HG03439 (cell line): ENCODE results near the gene SLC4A8.

ENCODE experiments used
- ATAC-seq: cut with Tn5 transposase; IDR thresholded peaks from one replicate; pipeline ENCODE4 v1.9.1; 2021; ENCODE audit warnings: mild to moderate bottlenecking, moderate library complexity; ENCODE audit not compliant: unreplicated experiment

Gene SLC4A8

DNA sequence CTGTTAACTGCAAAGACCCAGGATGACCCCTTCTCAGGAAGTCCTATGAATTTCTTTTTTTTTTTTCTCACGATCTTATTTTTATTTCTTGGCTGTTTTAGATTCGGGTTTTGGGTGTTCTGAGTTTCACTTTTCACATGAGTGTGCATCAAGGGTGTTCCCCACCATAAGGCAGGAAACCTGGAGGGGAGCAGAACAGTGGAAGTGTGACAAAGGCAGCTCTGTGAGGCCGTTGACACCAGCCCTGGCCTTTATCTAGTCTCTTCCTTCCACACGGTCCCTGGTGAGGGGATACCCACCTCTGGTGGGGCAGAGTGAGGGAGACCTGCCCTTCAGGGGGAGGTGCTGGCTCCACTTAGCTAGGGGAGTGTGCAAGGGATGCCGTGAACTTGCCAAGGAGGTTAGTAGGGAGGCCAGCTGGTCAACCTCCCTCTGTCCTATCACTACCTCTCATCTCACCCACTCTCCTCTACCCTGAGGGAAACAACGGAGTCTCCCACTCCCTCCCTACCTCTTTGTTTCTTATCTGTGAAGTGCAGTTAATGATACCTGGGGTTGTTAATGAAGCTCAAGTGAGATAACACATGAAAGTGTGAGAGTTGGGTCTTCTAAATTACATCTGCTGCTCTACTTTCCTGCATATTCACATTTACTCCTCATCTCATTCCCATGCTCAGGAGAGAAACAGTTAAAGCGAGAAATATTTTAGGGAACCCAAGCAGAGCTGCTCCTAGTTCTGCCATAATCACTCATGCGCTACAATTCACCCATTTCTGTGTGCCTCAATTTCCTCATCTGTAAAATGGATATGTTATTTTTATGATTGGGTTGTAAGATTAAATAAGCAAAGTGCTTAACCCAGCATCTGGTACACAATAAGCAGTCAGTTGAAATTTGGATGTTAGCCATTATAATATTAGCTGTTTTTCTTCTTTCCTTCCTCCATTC is 29.1 kb upstream of the SLC4A8 start:
- ATAC-seq: no peak

DNA sequence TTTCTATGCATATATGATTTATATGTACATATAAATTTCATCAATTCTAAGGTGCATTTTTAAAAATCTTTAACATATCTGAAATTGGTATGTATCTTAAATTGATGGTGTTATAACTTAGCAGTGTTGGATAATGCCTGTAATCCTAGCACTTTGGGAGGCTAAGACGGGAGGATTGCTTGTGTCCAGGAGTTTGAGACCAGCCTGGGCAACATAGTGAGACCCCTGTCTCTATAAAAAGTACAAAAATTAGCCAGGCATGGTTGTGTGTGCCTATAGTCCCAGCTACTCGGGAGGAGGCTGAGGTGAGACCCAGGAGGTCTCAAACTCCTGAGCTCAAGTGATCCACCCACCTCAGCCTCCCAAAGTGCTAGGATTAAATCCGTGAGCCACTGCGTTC is 27.0 kb upstream of the SLC4A8 start:
- ATAC-seq: no peak

DNA sequence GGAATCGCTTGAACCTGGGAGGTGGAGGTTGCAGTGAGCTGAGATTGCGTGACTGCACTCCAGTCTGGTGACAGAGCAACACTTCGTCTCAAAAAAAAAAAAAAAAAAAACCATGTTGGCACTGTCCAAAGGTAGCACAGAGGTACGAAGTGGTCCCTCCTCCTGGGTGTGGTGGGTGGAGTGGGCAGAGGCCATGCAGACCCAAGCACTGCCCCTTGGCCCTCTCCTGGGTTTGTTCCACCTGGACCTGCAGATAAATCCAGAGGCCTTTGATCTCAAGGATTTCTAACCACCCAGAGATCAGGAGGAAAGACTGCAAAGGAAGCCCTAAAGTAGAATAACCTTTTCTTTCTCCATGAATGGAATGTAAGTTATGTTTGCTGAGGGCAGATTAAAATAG is 24.7 kb upstream of the SLC4A8 start:
- no peak for ATAC-seq

DNA sequence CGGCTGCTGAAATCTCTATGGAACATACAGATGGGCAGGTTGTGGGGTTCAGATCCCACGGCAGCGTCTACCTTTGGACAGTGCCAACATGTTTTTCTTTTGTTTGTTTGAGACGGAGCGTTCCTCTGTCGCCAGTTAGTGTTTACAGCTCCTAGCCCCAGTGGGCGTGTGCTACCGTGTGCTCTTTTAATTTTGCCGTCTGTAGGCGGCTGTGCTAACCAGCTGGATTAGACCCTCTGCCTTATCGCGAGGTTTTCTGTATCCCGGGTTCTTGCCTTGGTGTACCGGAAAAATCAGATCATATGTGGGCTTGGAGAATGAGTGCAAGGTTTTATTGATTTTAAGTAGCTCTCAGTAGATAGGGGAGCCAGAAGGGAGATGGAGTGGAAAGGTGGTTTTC is 23.6 kb upstream of the SLC4A8 start:
- no peak for ATAC-seq

DNA sequence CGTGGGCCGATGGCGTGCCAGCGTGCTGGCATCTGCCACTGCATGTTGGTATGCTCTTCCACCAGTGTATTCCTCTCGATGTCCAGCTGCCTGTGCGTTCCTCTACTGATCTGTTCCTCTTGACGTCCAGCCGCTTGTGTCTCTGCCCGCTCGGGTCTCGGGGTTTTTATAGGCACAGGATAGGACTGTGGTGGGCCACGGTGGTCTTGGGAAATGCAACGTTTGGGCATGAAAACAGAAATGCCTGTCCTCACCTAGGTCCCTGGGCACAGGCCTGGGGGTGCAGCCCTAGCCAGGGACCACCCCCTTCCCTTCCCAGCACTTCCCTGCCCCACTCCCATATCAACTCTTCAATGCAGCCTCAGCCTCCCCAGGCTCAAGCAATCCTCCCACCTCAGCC is 23.1 kb upstream of the SLC4A8 start:
- no peak for ATAC-seq

DNA sequence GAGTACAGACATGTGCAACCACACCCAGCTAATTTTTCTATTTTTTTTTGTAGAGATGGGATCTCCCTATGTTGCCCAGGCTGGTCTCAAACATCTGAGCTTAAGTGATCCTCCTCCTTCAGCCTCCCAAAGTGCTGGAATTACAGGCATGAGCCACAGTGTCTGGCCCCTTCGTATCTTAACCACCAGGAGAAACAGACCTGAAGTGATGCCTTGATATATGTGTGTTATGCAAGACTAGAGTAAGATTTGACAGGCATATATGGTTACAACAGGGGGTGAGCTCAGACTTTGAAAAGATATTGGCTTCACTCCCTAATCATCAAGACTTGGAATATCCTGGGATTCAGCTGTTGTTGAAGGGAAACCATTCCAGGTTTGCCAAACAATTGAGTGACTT is 22.7 kb upstream of the SLC4A8 start:
- no peak for ATAC-seq

DNA sequence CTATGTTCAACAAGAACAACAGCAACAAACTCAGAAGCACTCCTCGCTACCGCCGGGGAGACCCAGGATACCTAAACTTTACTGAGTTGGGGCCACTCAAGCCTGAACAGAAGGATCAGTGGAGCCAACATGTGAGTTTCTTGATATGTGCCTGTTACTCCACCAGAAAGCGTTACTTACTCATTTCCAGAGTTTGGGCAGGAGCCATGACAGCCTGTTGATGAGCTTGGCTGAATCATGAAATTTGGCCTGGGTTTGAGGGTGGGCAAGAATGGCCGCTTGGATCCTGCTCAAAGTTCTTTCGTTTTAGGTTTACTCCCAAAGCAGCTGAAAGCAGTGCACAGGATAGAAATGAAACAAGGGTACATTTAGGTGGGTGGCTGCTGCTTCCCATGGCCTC is 21.5 kb upstream of the SLC4A8 start:
- ATAC-seq: no peak

DNA sequence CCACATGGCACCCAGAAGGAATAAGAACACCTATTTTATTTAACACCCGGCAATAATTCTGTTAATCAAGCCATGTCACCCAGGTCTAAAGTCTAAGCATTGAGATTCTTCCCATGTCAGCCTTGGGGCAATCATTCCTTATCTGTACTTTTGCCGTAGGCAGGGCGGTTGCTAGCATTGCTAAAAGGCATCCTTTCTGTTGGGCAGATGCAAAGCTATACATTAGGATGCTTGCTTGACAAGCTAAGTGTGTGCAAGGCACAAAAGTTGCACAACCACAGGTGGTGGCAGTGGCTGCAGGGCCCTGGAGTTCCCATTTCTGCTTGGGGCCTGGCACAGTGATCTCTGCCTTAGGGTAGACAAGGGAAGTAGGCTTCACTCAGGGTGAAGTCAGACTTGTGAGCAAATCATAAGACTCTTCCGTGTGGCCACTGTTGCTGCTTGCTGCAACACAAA is 20.9 kb upstream of the SLC4A8 start:
- ATAC-seq: no peak

DNA sequence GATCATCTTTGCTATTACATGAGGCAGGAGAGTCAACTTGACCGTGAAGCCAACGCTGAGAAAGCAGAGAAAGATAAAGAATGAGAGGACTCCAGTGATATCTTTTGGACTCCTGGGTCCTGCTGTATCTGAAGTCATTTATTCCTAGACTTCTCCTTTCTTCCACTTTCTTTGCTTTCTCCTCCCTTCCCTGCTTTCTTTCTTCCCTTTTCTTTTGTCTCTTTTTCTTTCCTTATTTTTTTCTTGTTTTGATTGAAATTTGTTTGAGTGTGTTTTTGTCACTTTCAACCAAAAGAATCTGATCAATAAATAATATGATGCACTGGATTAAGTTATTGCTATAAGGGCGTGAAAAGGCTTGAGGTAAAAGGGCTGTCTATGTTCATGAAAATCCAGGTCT is 20.0 kb upstream of the SLC4A8 start:
- no peak for ATAC-seq

DNA sequence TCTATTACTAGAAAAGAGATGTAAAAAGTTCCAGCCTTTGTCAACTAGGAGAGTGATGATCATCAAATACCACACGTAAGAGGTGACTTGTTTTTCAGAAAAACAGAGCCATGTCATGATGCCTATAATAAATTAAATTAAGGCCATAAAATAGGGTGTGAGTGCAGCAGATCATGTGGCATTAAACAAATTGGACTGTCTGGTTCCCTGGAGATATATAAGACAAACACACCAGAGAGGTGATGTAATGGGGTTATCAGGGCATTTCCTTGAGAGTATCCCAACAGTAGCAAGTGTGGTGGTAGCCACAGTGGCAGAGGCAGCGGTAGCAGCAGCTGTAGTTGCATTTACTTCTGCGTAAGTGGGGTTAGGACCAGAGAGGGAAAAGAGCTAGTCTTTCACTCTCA is 18.8 kb upstream of the SLC4A8 start:
- ATAC-seq: no peak

DNA sequence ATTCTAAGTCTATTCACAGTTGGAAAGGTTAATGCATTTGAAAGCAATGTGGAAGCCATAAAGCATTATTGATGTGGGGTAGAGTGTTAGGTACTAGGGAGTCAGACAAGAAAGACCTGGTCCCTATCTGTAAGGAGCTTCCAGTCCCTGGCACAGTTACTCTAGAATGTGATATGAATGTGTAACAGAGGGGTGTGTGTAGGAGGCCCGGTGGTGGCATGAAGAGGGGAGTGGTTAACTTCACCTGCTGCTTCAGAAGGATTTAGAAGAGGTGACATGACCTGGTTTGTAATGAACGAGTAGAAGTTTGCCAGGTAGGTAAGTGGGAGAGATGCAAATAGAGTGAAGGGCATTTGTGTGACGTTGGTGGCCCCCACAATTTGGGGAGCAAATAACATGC is 18.3 kb upstream of the SLC4A8 start:
- ATAC-seq: no peak

DNA sequence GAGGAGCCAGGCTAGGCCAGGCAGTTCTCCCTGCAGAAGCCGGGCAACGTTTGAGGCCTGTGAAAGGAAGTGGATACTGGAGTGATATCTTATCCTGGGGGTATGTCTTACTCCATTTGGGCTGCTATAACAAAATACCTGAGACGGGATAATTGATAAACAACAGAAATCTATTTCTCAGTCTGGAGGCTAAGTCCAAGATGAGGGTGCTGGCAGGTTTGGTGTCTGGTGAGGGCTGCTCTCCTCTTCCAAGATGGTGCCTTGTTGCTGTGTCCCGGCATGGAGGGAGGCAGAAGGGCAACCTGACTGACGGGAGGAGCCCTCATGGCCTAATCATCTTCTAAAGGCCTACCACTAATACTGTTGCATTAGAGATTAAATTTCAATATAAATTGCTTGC is 17.8 kb upstream of the SLC4A8 start:
- ATAC-seq: no peak

DNA sequence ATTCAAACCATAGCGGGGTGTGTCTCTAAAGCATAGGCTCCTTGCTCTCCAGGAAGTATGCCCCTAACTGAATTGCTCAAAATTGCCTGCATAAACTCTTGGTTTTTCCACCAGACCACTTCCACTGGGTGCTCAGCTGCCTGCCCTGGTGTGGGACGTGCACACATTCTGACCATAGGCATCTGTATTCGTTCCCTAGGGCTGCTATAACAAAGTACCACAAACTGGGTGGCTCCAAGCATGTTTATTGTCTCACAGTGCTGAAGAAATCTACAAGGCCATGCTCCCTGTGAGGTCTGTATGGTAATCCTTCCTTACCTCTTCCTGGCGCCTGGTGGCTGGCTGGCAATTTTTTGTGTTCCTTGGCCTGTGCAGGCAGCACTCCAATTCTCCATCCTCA is 17.0 kb upstream of the SLC4A8 start:
- ATAC-seq: no peak

DNA sequence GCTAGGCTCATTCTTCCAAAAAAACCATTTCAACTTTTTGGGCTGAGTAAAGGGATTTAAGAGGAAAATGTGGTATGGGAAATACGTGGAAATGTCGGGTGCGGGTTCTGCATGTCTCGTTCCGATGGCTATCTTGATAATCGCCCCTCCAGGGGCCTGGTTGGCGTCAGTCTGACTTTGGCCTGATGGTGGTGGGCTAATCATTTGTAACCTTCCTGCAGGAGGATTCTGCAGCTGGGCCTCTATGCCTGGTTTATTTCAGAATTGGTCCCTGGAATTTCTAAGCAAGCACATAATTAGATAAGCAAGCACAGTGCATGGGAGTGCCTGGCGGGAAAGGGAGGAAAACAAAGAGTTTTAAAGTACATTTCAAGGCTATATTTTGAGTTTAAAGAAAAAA is 14.8 kb upstream of the SLC4A8 start:
- no peak for ATAC-seq

DNA sequence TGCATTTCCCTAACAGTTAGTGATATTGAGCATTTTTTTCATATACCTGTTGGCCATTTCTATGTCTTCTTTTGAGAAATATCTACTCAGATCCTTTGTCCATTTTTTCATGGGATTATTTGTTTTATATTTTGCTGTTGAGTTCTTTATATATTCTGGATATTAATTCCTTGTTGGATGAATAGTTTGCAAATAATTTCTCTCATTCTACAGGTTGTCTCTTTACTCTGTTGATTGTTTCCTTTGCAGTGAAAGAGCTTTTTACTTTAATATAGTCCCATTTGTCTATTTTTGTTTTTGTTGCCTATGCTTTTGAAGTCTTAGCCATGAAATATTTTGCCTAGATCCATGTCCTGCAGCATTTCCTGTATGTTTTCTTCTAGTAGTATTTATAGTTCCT is 11.5 kb upstream of the SLC4A8 start:
- no peak for ATAC-seq

DNA sequence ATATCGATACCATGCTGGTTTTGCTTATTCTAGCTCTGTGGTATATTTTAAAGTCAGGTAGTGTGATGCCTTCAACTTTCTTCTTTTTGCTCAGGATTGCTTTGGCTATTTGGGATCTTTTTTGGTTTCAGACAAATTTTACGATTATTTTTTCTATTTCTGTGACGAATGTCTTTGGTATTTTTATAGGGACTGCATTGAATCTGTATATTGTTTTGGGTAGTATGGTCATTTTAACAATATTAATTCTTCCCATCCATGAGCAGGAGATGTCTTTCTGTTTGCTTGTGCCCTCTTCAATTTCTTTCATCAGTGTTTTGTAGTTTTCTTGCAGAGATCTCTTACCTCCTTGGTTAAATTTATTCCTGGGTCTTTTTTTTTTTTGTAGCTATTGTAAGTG is 10.8 kb upstream of the SLC4A8 start:
- ATAC-seq: no peak

DNA sequence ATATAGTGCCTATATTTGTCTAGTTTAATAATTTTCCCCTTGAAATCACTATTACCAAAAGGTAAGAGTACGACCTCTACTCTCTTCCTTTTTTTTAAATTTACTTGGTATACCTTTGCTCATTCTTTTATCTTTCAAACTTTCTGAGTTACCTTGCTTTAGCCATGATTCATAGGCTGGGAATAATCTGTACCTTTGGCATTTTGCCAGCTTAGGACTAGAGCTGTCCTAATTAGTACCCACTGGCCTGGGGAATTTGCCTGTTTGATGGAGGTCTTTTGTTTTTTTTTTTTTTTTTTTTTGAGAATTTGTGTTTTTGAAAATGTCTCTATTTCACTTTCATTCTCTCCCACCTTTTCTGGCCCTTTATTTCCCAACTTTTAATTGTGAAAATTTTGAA is 8.7 kb upstream of the SLC4A8 start:
- no peak for ATAC-seq

DNA sequence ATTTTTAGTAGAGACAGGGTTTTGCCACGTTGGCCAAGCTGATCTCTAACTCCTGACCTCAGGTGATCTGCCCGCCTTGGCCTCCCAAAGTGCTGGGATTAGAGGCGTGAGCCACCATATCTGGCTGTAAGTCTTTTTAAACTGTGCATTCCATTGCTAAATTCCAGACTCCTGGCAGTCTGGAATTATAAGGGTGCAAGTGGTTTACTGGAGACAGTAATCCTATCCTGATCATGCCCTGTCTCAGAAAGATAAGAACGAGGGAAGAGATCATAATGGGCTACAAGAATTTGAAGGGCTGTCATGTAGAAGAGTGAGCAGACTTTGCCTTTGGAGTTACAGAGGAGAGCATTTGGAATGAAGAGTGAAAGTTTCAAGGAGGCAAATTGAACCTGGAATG is 6.8 kb upstream of the SLC4A8 start:
- ATAC-seq: no peak

DNA sequence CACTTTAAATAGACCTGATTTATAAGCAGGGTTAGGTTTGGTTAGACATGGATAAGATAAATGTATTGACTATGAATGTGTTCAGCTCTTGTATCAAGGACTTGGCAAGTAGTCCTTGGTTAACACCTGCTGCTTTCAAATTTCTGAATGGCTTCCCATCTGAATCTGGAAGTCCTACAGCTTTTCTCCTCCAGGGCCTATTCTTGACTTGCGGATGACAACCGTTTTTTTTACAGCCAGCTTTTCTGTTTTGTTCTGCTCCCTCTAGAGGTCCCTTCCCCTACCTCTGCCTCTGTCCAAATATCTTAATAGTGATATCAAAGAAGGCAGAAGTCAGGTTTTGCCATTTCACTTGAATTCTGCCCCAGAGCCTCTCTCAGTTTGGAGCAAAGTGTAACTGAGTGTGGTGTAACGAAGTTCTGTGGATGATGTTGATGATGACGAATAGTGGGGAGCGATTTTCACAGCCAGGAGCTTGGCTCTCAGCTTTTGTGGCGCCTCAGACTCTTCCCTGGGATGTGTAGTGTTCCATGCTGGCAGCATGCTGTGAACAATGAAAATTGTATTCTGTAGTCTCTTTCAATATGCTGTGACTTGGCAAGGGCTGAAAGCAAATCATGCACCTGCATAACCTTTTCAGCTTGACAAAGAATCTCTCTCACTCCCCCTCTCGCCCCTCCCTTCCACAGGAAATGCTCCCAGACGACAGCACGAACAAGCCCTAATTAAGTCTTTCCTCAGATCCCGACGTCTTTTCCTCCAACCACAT is 5.0 kb upstream of the SLC4A8 start:
- ATAC-seq: no peak

DNA sequence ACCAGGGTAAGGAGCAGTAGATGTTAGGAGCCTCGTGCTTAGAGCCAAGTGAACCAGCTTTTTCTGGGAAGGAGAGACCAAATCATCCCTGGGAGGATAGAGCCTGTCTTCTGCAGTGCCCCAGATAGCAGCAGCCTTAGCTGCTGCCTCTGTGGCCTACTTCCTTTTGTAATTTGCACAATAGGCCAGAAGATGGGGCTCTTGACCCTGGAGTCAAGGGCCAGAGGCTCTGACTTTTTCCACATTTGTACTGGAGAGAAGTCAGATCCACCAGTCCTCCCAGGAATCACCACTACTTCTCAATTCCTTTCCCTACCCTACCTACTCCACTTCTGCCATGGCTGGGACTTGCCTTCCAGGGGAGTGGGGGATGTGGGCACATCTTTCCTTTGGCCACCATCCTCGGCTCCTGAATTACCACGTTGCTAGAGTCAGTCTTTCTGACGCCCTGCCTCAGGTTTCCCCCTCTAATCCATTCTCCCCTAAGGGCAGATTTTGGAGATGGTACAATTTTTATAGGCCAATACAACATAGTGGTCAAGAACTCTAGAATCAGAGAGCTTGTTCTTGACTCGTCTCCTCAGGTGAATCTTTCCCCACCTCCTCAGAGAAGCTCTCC is 3.3 kb upstream of the SLC4A8 start:
- no peak for ATAC-seq

DNA sequence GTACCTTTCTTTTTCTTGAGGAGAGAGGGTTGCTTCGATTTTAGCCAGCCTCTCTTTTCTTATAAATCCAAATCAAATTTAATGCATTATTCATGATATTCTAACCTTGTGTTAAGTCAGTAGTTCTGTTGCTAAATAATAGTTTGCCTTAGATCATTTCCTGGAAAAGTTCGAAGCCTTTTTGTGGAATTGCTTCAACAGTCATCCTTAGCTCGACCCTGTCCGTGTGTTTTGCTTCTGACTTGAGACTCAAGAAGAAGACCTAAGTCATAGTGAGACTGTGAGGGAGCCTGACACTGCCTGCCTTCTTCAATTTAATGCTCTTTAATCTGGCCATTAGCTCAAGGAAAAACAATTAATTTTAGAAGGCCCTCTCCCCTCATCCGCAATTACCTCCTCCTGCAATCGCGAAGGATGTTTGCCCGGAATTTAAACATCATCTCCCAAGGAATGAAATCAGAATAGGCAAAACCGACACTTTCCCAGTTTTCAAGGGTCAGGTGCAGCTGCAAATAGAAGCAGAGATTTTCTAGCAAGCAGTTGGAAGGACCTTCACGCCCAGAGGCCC is 453 bp upstream of the SLC4A8 start:
- no peak for ATAC-seq
